ENCODE measurements around the gene SCARB1. TPM values are rescaled to one million over a fixed set of nuclear protein-coding genes. Genes with fewer than 3 reads are reported as not detected.

Gene SCARB1
- total RNA-seq, 1 experiment from 2014 or later, result 38.0 TPM

DNA sequence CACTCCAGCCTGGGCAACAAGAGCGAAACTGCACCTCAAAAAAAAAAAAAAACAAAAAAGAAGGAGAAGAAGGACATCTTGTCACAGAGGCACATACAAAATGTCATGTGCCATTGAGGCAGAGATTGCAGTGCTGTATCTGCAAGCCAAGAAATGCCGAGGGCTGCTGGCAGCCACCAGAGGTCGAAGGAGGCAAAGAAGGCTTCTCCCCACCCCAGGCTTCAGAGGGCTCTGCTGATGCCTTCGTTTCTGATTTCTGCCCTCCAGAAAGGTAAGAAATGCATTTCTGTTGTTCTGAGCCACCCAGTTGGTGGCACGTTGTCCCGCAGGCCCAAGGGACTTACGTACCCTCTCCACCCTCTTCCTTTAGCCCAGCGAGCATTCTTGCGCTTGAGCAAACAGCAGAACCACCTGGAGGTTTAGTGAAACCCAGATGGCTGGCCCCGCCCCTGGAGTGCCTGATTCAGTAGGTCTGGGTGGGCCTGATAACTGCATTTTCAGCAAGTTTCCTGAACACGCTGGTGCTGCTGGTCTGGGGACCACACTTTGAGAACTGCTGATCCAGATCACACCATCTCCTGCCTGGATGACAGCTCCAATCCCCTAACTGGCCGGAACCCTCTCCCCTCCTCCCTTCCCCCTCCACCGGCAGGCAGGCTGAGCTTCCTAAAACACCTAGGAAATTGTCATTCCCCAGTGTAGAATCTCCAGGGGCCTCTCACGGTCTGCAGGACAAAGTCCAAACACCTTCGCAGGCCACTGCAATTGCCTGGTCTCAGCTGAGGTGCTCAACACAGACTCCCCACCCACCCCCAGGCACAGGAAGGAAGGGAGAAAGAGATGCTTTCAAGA, 21.1 kb upstream of the SCARB1 start:
- no peak for DNase-seq (ENCODE audit: low read depth)

DNA sequence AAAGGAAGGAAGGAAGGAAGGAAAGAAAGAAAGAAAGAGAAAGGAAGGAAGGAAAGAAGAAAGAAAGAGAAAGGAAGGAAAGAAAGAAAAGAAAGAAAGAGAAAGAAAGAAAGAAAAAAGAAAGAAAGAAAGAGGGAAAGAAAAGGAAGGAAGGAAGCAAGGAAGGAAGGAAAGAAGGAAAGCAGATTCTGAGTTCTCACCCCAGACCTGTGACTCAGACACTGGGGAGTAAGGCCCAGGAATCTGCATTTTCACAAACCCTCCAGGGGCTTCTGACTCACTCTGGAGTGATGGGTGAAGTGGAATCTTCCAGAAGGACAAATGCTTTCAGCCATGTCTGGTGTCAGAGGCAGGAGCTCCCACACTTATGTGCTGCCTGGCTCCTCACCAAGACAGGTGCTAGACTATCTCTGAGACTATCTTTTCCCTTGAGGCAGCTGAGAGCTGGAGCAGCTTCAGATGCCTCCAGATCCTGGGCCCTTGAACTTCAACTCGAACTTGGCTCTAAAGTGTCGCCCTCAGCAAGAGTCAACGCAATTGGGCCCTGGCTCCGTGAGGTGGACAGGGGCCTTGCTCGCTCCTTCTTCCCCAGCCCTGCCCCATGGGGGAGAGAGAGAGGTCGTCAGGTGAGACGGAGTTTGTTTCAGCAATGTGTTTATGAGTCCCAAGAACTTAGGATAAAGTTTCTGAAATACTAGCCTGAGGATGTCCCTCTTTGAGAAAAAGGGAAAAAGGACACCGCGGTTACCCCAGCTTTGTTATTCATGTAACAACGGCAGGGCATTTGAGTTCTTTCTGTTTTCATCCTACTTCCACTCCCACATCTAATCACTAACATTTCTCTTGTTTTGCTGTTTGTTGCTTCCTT, 19.8 kb upstream of the SCARB1 start:
- peak; percentile 31 for DNase-seq (ENCODE audit: low read depth)

GRCh38 chr12:124881123-124881522, 17.5 kb upstream of the SCARB1 start:
- no peak for DNase-seq (ENCODE audit: low read depth)

DNA sequence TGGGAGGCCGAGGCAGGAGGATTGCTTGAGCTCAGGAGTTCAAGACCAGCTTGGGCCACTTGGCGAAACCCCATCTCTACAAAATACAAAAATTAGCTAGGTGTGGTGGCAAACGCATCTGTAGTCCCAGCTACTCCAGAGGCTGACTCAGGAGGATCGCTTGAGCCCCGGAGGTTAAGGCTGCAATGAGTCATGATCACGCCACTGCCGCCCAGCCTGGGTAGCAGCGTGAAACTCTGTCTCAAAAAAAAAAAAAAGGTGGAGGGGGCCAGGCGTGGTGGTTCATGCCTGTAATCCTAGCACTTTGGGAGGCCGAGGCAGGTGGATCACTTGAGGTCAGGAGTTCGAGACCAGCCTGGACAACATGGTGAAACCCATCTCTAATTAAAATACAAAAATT, 16.7 kb upstream of the SCARB1 start:
- peak; percentile 58 for DNase-seq (ENCODE audit: low read depth)

DNA sequence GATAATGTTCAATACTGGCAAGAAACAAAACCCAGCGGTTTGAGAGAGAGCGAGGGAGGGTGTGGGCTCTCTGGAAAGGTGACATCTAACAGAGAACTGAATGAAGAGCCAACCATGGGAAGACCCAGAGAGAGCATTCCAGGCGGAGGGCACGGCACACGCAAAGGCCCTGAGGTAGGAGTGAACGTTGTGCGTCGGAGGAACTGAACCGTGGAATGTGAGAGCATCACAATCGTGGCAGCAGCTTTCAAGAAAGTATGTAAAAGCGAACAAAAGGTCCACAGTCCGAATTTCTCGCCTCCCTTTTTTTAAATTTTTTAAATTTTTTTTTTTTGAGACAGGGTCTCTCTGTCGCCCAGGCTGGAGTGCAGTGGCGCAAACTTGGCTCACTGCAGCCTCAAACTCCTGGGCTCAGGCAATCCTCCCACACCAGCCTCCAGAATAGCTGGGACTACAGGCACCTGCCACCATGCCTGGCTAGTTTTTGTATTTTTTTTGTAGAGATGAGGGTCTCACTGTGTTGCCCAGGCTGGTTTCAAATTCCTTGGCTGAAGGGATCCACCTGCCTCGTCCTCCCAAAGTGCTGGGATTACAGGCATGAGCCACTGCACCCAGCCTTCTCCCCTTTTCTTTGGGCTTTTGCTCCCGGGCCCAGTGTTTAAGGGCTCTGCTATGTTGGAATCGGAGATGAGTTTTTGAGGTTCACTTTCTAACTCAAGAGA, 15.3 kb upstream of the SCARB1 start:
- no peak for DNase-seq (ENCODE audit: low read depth)

DNA sequence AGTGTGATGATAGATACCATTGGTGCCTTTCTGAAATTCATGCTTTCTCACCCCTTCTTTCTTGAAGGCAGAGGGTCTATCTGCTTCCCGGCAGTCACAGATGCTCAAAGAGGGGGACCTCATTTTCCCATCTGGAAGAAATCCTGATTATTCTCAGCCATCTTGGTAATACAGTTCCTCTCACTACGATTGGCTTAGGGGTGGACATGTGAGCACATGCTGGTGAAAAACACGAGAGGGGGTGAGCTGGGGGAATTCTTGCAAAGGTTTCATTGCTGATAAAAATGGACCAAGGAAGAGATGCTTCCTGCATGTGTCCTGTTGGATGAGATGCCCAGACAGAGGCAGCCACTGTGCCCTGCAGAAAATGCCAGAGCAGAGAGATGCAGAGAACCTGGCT, 13.8 kb upstream of the SCARB1 start:
- no peak for DNase-seq (ENCODE audit: low read depth)

DNA sequence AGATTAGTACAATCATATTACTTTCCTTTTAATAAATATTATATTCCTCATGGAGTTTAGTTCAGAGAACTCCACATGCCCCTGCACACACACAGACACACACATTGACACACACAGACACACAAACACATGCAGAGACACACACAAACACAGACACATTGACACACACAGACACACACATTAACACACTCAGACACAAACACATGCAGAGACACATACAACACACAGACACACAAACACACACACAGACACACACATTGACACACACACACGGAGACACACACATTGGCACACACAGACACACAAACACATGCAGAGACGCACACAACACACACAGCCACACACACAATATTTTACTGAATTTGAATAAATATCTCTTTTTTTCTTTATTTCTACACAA, 12.5 kb upstream of the SCARB1 start:
- no peak for DNase-seq (ENCODE audit: low read depth)

- no peak for DNase-seq (ENCODE audit: low read depth)
These were observed 12.1 kb upstream of the SCARB1 start for GRCh38 chr12:124875803-124876132.

DNA sequence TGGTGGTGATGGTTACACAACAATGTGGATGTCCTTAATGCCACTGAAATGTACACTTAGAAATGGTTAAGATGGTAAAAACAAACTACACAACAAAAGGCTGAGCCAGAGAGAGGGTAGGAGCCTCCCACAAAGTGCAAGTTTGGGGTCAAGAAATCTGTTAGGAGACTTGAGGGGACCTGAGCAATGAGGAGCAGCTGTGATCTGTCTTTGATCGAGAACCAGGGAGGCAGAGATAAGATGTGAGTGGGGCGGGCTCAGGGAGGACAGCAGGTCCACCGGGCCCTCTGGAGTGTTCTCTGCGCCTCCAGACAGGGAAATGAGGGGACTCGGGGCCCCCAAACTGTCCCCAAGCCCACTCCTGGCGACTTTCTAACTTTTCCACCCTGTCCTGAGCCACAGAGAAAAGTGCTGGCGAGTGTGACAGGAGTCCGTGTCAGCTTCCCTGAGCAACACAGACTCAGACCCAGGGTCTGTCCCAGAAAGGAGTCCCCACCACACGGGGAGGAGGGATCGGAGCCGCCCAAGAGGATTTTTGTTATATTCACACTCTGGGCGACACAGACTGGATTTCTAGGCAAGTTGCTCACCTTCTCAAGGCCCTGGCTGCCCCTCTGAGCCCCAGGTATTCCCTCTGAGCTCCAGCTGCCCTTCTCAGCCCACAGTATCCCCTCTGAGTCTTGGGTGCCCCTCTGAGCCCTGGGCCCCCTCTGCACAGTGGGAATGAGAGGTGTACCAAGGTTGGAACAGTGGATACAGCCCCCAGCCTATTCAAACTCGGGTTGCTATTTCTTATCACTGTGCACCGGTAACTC, 11.5 kb upstream of the SCARB1 start:
- no peak for DNase-seq (ENCODE audit: low read depth)

DNA sequence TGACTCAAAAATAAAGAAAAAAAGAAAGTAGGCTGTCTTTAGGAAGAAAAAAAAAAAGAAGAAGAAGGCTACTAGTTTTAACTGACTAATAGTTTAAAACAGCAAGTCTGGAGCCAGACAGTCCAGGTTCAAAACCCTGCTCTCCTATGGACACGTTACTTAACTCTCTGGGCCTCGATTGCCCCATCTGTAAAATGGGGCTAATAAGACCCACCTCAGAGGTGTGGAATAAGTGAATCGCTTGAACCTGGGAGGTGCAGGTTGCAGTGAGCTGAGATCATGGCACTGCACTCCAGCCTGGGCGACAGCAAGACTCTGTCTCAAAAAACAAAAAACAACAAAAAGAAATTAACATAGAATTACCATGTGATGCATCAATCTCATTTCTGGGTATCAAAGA, 10.5 kb upstream of the SCARB1 start:
- DNase-seq (ENCODE audit: low read depth), result no peak

DNA sequence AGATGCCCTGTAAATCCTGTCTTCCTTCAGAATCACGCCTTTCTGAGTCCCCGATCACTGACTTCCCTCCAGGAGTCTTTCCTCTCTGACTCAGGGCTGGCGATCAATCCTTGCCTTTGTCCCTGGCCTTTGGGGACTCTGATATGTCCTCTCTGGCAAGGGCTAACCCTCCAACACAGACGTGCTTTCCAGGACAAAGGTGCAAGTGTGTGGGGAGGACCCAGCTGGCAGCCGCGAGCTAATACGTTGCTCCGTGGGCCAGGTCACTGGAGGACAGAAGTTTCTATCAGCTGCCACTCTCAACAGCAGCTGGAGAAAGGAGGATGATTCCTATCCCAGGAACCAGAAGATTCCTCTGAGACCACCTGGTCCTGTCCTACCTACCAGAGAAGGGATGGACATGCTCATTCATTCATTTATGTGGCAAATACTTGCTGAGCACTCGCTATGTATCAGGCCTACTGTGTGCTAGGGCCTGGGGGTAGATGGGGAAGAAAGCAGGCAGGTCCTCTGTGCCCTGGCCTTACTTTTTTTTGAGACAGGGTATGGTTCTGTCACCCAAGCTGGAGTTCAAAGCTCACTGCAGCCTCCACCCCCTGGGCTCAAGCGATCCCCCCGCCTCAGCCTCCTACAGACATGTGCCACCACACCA, 8.5 kb upstream of the SCARB1 start:
- DNase-seq (ENCODE audit: low read depth), result no peak

GRCh38 chr12:124871297-124871696, 7.6 kb upstream of the SCARB1 start:
- no peak for DNase-seq (ENCODE audit: low read depth)

- DNase-seq (ENCODE audit: low read depth), result no peak
These were observed 6.9 kb upstream of the SCARB1 start for GRCh38 chr12:124870515-124870914.

GRCh38 chr12:124869059-124869665, 5.5 kb upstream of the SCARB1 start:
- no peak for DNase-seq (ENCODE audit: low read depth)

DNA sequence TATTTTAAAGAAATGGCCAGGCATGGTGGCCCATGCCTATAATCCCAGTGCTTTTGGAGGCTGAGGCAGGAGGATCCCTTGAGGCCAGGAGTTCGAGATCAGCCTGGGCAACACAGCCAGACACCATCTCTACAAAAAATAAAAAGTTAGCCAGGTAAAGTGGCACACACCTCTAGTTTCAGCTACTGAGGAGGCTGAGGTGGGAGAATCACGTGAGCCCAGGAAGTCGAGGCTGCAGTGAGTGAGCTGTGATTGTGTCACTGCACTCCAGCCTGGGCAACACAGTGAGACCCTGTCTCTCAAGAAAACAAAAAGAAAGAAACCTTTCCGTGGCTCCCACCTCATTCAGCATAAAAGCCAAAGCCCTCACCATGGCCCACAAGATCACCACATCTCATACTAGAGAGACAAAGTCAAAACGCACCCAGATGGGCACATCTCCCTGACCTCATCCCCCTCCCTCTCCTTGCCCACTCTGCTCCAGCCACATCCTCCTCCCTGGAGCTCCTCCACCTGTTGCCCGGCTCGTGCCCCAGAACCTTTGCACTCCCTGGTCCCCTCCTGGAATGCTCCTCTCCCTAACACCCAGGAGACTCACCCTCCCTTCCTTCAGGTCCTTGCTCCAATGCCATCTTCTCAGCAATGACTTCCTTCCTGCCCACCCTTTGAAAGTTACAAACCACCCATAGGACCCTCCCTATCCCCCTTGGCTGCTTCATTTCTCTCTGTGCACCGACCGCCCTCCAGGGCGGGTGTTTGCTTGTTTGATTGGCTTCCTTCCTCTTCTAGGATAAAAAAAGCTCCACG, 4.8 kb upstream of the SCARB1 start:
- no peak for DNase-seq (ENCODE audit: low read depth)

DNA sequence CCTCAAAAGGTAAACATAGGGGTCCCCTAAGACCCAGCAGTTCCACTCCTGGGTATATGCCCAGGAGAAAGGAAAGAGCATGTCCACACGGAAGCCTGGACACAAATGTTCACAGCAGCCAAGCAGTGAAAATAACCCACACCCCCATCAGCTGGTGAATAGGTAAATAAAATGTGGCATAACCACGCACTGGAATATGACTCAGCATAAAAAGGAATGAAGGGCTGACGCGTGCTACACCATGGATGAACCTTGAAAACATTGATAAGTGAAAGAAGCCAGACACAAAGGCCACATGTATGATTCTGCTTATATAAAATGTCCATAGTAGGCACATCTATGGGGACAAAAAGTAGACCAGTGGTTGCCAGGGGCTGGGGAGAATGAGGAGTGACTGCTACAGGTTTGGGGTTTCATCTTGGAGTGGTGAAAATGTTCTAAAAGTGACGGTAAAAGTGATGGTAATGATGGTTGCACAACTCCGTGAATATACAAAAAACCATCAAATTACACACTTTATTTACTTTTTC, 3.8 kb upstream of the SCARB1 start:
- peak; percentile 77 for DNase-seq (ENCODE audit: low read depth)

GRCh38 chr12:124866883-124867400, 3.3 kb upstream of the SCARB1 start:
- DNase-seq (ENCODE audit: low read depth), result no peak

DNA sequence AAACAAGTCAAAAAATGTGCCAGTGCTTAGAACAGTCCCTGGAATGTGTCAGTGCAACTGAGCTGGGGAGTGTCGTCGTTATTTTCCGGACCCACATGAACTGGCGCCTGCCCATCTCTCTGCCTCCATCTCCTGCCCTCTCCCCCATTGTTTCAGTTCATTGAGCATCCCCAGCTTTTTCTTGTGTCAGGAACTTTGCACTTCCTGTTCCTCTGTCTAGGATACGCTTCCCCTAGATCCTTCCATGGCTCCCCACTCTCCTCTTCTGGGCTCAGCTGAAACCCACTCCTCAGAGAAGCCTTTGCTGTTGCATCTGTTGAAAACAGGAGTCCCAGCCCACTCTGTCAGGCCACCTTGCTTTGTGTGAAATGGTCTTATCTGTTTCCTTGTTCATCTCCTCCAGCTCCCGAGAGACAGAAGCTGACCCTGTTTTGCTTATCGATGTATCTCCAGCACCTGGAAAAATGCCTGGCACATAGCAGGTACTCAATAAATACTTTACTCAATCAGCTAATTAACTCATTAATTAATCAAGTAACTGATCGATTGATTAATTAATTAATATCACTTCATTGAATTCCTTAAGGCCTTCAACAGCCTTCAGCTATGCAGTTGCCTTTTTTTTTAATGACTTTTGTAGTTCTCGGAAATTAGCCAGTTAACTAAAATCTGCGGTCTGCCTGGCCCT, 2.7 kb upstream of the SCARB1 start:
- DNase-seq (ENCODE audit: low read depth), result no peak

DNA sequence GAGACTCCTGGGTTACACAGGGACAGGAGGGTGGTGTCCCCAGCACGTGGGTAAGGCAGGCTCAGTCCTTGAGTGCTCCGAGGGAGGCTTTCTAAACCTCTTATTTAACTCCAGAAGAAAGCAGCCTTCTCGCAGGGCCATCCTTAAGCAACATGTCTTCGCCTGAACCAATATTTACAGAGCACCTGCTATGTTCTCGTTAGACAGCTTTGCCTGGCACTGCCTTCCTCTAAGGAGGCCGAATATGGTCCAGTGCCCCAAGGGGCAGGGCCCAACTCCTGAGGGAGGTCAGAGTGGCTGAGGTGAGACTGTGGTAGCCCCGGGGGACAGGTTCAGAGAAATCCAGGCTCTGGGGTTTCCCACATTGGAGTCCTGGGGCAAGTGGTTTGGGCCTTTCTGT, 2.1 kb upstream of the SCARB1 start:
- no peak for DNase-seq (ENCODE audit: low read depth)
